NB4 (cell line): Measurements from ENCODE around the gene GATA5.

ENCODE experiments used
- MYC ChIP-seq: IDR thresholded peaks from 2 replicates; pipeline ENCODE4 v1.6.1; 2011; ENCODE audit warnings: low read depth, low read length
- POLR2A ChIP-seq: IDR thresholded peaks from 2 replicates; pipeline ENCODE4 v1.6.1; 2011; ENCODE audit warnings: mild to moderate bottlenecking; ENCODE audit not compliant: insufficient read length; ENCODE audit errors: extremely low read depth
- TF ChIP-seq, protein P1 (sequence below): IDR thresholded peaks from one replicate; pipeline ENCODE4 v1.5.1; 2012; ENCODE audit warnings: low read depth, low read length
- TF ChIP-seq, protein P2 (sequence below): IDR thresholded peaks from 2 replicates; pipeline ENCODE4 v1.6.1; 2011; ENCODE audit warnings: low read depth, low read length

DNA sequence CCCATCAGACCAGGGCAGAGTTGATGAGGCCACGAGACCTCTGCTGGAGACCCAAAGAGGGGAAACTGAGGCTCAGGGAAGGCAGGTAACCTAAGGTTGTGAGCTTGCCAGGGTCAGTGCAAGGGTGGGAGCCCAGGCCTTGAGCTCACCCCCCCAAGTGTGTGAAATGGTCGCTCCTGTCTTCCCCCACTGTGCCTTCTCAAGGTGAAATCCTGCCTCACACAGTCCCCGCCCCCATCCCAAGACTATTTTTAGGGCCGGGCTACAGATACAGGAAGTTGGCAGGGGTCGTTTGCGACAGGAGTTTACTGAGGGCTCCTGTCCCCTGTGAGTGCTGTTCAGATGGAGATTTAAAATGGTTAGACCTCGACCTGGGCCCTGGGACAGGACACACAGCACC is 18.7 kb upstream of the GATA5 start:
- TF ChIP-seq, protein P1, sequence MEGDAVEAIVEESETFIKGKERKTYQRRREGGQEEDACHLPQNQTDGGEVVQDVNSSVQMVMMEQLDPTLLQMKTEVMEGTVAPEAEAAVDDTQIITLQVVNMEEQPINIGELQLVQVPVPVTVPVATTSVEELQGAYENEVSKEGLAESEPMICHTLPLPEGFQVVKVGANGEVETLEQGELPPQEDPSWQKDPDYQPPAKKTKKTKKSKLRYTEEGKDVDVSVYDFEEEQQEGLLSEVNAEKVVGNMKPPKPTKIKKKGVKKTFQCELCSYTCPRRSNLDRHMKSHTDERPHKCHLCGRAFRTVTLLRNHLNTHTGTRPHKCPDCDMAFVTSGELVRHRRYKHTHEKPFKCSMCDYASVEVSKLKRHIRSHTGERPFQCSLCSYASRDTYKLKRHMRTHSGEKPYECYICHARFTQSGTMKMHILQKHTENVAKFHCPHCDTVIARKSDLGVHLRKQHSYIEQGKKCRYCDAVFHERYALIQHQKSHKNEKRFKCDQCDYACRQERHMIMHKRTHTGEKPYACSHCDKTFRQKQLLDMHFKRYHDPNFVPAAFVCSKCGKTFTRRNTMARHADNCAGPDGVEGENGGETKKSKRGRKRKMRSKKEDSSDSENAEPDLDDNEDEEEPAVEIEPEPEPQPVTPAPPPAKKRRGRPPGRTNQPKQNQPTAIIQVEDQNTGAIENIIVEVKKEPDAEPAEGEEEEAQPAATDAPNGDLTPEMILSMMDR, result no peak
- TF ChIP-seq POLR2A (no peak), MYC (no peak)
- TF ChIP-seq, protein P2, sequence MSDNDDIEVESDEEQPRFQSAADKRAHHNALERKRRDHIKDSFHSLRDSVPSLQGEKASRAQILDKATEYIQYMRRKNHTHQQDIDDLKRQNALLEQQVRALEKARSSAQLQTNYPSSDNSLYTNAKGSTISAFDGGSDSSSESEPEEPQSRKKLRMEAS, result no peak
